Thoracic aorta (tissue), 2 donors: ENCODE data around the gene CPNE8. TPM values are rescaled to one million over a fixed set of nuclear protein-coding genes. Genes with fewer than 3 reads are reported as not detected.

Source experiments
- ATAC-seq: fragments of 150-250 bp; one replicate; pipeline ENCODE4 v1.8.0; 2017; ENCODE audit warnings: low read depth; ENCODE audit not compliant: insufficient number of reproducible peaks, low FRiP score
- DNase-seq: peaks from one replicate; pipeline ENCODE4 v3.0.0-alpha.2; 2020; ENCODE audit warnings: low spot score
- H3K27ac ChIP-seq, 2 donors: fragments of 200-600 bp; sonication (generic); 1 replicate in 1 of 2; 2 replicates in 1 of 2; pipeline ENCODE4 v1.5.1; 2016; ENCODE audit warnings: mild to moderate bottlenecking in 2 of 2, moderate library complexity in 2 of 2
- H3K27me3 ChIP-seq: fragments of 200-600 bp; sonication (generic); replicated peaks from 2 replicates; pipeline ENCODE4 v1.6.0; 2016; ENCODE audit warnings: mild to moderate bottlenecking; ENCODE audit not compliant: insufficient read depth
- H3K36me3 ChIP-seq: fragments of 200-600 bp; sonication (generic); one replicate; pipeline ENCODE4 v1.5.1; 2016
- H3K4me1 ChIP-seq, 2 donors: fragments of 200-600 bp; sonication (generic); 1 replicate in 1 of 2; 2 replicates in 1 of 2; pipeline versions ENCODE4 v1.5.1 to v1.6.0; 2016; ENCODE audit warnings: low read depth in 2 of 2, mild to moderate bottlenecking in 1 of 2; ENCODE audit not compliant: control insufficient read depth in 1 of 2
- H3K4me3 ChIP-seq: fragments of 200-600 bp; sonication (generic); 2 replicates; pipeline ENCODE4 v1.5.1; 2016; ENCODE audit warnings: mild to moderate bottlenecking
- H3K9me3 ChIP-seq: fragments of 200-600 bp; sonication (generic); 2 replicates; pipeline ENCODE4 v1.5.1; 2016
- total RNA-seq, 2 donors: library from RNA; depleted of rRNA; stranded (reverse); fragments of >200 nt; gene quantifications; one replicate each; pipeline versions ENCODE4 v1.1.0 to v1.2.3, GENCODE V29; 2016
- TF ChIP-seq, protein P1 (sequence below): fragments of 200-600 bp; sonication (generic); IDR thresholded peaks from one replicate; pipeline ENCODE4 v1.5.1; 2019; ENCODE audit warnings: antibody characterized with exemption

The CPNE8 gene
- total RNA-seq, 2 donors from 2014 or later: 14.1 to 42.4 TPM

GRCh38 chr12:38669081-38669480, 236.3 kb downstream of the CPNE8 start:
- Histone ChIP-seq H3K4me3 (no peak overlapping the region), H3K4me1 (no peaks in the 10 kb centered on the region), H3K27ac (no peak overlapping the region), H3K36me3 (no peaks in the 10 kb centered on the region), H3K27me3 (no peaks in the 10 kb centered on the region), H3K9me3 (no peaks in the 10 kb centered on the region)
- TF ChIP-seq, protein P1, sequence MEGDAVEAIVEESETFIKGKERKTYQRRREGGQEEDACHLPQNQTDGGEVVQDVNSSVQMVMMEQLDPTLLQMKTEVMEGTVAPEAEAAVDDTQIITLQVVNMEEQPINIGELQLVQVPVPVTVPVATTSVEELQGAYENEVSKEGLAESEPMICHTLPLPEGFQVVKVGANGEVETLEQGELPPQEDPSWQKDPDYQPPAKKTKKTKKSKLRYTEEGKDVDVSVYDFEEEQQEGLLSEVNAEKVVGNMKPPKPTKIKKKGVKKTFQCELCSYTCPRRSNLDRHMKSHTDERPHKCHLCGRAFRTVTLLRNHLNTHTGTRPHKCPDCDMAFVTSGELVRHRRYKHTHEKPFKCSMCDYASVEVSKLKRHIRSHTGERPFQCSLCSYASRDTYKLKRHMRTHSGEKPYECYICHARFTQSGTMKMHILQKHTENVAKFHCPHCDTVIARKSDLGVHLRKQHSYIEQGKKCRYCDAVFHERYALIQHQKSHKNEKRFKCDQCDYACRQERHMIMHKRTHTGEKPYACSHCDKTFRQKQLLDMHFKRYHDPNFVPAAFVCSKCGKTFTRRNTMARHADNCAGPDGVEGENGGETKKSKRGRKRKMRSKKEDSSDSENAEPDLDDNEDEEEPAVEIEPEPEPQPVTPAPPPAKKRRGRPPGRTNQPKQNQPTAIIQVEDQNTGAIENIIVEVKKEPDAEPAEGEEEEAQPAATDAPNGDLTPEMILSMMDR: no peak
- ATAC-seq (no peak), DNase-seq (no peak)

GRCh38 chr12:38666425-38666824, 239.0 kb downstream of the CPNE8 start:
- H3K4me1 ChIP-seq: no peaks in the 10 kb centered on the region
- ATAC-seq (no peak), DNase-seq (no peak)
- no peak overlapping the region for H3K27ac ChIP-seq
- no peaks in the 10 kb centered on the region for H3K36me3 ChIP-seq
- TF ChIP-seq, protein P1: no peak
- peaks cover 8% of the 10 kb centered on the region for H3K9me3 ChIP-seq
- no peak overlapping the region for H3K4me3 ChIP-seq
- no peaks in the 10 kb centered on the region for H3K27me3 ChIP-seq

DNA sequence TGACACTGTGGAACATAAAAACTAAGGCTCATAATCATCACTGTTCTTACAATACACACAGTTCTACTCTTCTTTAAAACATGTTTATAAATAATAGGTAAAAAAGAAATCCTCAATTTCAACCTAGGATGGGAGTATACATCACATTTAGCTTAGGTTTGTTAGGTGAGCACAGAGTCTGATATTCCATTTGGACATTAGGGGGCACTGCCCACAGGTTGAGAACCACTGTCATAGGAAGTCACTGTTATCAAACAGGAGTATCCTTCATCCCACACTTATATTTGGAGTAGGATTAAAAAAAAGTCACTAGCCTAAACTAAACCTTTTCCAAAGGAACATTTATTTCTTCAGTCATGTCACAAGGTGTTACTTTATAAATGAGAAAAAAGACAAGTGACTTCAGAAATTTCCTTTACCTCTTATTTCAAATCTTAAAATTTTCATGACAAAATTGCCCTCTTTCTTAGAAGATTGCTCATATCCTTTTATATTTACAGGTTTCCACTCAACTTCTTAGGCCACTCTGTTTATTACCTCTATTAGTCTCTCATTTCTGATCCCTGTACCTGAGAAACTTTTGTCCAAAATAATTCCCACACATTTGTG, 240.6 kb downstream of the CPNE8 start:
- no peak for ATAC-seq
- H3K4me1 ChIP-seq: no peaks in the 10 kb centered on the region
- H3K27ac ChIP-seq: no peak overlapping the region
- no peak overlapping the region for H3K4me3 ChIP-seq
- H3K36me3 ChIP-seq: peaks cover 4% of the 10 kb centered on the region
- no peak for DNase-seq
- H3K27me3 ChIP-seq: no peaks in the 10 kb centered on the region
- TF ChIP-seq, protein P1: no peak
- H3K9me3 ChIP-seq: peaks cover 14% of the 10 kb centered on the region

DNA sequence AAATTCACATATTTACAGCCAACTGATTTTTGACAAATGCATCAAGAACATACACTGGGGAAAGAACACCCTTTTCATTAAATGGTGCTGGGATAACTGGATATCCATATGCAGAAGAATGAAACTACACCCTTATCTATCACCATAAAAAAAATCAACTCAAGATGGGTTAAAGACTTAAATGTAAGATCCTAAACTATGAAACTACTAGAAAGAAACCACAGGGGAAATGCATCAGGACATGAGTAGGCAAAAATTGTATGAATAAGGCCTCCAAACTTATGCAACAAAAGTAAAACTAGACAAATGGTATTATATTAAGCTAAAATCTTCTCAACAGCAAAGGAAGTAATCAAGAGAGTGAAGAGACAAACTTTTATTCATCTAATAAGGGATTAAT, 242.6 kb downstream of the CPNE8 start:
- Histone ChIP-seq H3K36me3 (peaks cover 4% of the 10 kb centered on the region), H3K27ac (no peak overlapping the region), H3K4me1 (no peaks in the 10 kb centered on the region), H3K4me3 (no peak overlapping the region), H3K9me3 (peaks cover 14% of the 10 kb centered on the region), H3K27me3 (no peaks in the 10 kb centered on the region)
- DNase-seq (no peak), ATAC-seq (no peak)
- TF ChIP-seq, protein P1: no peak

GRCh38 chr12:38653650-38654049, 251.7 kb downstream of the CPNE8 start:
- Histone ChIP-seq H3K36me3 (no peaks in the 10 kb centered on the region), H3K9me3 (no peaks in the 10 kb centered on the region), H3K27me3 (no peaks in the 10 kb centered on the region), H3K4me1 (no peaks in the 10 kb centered on the region), H3K27ac (no peak overlapping the region), H3K4me3 (no peak overlapping the region)
- ATAC-seq (no peak), DNase-seq (no peak)
- TF ChIP-seq, protein P1: no peak
